ENCODE results near the gene FLOT1.
"Not testable (repeated sequence)": the region's sequence is repeated elsewhere in the genome, so short reads cannot be mapped to it uniquely, and the experiment has no call there.

The FLOT1 gene

GRCh38 chr6:30767158-30767943, 24.9 kb upstream of the FLOT1 start:
- DNase-seq (ENCODE audit: low spot score) = no peak

GRCh38 chr6:30766461-30767157, 24.1 kb upstream of the FLOT1 start:
- DNase-seq (ENCODE audit: low spot score) = no peak

DNA sequence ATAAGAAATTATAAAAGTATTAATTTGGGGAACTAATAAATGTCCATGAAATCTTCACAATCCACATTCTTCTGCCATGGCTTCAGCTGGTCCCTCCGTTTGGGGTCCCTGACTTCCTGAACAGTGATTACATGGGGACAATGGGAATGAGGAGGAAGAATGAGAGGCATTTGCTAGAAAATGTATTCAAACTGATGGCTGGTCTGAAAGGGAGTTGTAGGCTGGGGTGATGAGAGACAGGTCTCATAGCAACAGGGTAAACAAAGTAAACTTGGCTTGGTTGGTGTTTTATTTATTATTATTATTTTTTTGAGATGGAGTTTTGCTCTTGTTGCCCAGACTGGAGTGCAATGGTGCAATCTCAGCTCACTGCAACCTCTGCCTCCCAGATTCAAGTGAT, 23.0 kb upstream of the FLOT1 start:
- not testable (repeated sequence) for DNase-seq (ENCODE audit: low spot score)

GRCh38 chr6:30764490-30765043, 22.1 kb upstream of the FLOT1 start:
- DNase-seq (ENCODE audit: low spot score) = not testable (repeated sequence)

GRCh38 chr6:30763618-30764489, 21.4 kb upstream of the FLOT1 start:
- peak; percentile 52 for DNase-seq (ENCODE audit: low spot score)

DNA sequence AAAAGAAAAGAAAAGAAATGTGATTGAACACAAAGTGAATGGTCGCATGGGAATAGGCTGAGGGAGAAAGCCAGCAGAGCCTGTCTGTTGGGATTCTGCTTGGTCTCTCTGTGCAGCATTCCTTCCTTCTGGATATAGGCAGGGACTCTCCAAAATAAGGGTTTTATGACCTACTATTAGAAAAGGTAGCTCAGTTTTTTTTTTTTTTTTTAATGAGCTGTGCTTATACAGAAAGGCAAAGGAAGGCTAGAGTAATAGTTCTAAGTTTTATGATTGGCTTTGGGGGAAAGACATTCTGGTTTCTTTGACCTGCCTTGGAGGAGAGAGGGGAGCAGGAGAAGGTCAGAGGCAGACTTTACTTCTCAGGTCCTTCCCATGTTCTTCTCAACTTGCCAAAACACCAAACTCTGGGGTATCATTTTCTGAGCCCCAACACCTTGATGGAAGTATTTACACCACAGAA, 20.7 kb upstream of the FLOT1 start:
- DNase-seq (ENCODE audit: low spot score) = no peak

- no peak for DNase-seq (ENCODE audit: low spot score)
These were observed 19.4 kb upstream of the FLOT1 start for GRCh38 chr6:30761791-30762429.

GRCh38 chr6:30760549-30760948, 18.1 kb upstream of the FLOT1 start:
- DNase-seq (ENCODE audit: low spot score) = no peak

GRCh38 chr6:30759575-30760239, 17.2 kb upstream of the FLOT1 start:
- DNase-seq (ENCODE audit: low spot score) = no peak

- DNase-seq (ENCODE audit: low spot score) = no peak
These were observed 14.9 kb upstream of the FLOT1 start for GRCh38 chr6:30757261-30757904.

DNA sequence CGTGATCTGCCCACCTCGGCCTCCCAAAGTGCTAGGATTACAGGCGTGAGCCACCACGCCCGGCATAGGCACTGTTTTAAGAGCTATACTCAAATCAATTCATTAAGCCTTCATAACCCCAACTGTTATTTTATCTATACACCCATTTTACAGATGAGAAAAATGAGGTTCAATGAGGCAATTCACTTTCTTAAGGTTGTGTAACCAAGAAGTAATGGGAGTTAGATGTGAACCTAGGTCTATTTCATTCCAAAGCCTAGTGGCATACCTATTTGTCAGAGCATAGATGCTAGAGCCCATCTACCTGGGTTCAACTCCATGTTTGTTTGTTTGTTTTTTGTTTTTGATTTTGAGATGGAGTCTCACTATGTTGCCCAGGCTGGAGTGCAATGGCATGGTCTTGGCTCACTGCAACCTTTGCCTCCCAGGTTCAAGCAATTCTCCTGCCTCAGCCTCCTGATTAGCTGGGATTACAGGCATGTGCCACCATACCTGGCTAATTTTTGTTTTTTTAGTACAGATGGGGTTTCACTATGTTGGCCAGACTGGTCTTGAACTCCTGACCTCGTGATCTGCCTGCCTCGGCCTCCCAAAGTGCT, 14.0 kb upstream of the FLOT1 start:
- not testable (repeated sequence) for DNase-seq (ENCODE audit: low spot score)

DNA sequence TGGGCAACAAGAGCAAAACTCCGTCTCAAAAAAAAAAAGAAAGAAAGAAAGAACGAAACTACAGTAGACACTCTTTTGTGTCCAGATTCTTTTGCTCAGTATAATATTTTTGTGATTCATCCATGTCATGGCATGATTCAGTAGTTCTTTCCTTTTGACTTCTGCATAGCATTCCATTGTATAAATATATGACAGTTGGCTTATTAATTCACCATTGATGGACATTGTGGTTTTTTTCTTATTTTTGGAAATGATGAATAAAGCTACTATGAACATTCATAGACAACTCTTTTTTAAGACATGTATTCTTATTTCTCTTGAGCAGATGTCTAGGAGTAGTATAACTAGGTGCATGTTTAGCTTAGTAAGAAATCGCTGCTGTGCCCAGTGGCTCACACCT, 12.1 kb upstream of the FLOT1 start:
- no peak for DNase-seq (ENCODE audit: low spot score)

- DNase-seq (ENCODE audit: low spot score) = no peak
These were observed 9.9 kb upstream of the FLOT1 start for GRCh38 chr6:30752157-30752927.

DNA sequence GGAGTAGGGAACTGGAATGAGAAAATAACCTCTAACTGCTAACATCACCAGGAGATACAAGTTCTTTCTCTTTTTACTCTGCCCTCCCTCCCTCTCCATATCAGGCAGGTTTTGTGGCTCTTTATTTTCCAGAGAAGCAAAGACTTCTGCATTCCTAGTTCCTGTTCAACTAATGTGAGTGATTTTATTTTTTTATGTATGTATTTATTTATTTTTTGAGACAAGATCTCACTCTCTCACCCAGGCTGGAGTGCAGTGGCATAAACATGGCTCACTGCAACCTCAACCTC, 7.8 kb upstream of the FLOT1 start:
- no peak for DNase-seq (ENCODE audit: low spot score)

- DNase-seq (ENCODE audit: low spot score) = no peak
These were observed 7.3 kb upstream of the FLOT1 start for GRCh38 chr6:30749554-30750378.

- DNase-seq (ENCODE audit: low spot score) = no peak
These were observed 6.5 kb upstream of the FLOT1 start for GRCh38 chr6:30748851-30749540.

DNA sequence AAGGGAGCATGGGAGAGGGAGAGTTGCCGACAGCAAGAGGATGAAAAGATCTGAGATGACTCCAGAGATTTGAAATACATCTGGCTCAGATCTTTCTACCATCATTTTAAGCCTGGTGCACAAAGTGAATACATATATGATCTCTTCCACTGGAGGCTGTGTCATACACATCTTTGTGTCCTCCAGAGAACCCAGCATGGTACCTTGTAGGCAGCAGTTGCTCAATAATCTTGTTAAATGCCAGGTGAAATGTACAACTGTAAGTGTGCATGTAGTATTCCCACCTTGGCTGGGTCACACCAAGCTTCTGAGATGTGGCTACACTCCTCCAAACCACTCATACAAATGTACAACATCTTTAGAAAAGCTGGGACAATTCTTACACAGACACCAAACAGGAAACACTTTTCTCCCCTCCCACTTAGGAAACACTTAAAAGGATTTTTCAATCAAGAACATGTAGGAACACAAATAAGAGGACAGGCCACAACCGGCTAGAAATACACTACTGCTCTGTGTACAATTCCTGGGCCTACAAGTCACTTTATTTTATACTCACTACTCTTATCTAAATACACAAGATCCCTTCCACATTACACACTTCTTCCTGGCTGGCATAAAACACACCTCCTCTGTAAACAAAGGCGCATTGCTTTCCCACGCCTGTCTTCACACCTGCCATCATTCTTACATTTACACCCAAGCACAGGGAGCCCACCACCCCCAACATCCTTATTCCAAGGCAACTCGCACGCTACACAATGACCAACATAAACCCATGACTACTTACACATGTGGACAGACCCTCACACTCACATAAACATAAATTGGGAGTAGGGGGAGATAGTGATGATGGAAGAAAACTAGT, 5.6 kb upstream of the FLOT1 start:
- DNase-seq (ENCODE audit: low spot score) = no peak

Measured in HuH-7 (cell line).